H1 (cell line): ENCODE data around the gene NAV3. TPM values are rescaled to one million over a fixed set of nuclear protein-coding genes. Genes with fewer than 3 reads are reported as not detected.

ENCODE experiments used
- CTCF ChIA-PET: fragments of 300-600 bp; sonication (Branson Sonifier 250); formaldehyde crosslinking; loops from one replicate; lab custom pipeline; 2021; ENCODE audit not compliant: partially characterized antibody; lab: Charles Lee
- POLR2A ChIA-PET: fragments of 300-600 bp; sonication (Branson Sonifier 250); formaldehyde crosslinking; loops from one replicate; lab custom pipeline; 2021; ENCODE audit warnings: inconsistent platforms; ENCODE audit not compliant: partially characterized antibody; lab: Charles Lee
- DNase-seq, 2 experiments: peaks; one replicate each; pipeline versions ENCODE4 v3.0.0 to v3.0.0-alpha.2; 2010 to 2022; ENCODE audit warnings: low spot score in 2 of 2, low read depth in 1 of 2, mixed read lengths in 1 of 2
- FAIRE-seq: peaks from 2 replicates; lab custom pipeline; 2011; peaks lifted over from hg19 to GRCh38; lab: Jason Lieb, UNC
- H2AFZ ChIP-seq: 2 replicates; pipeline ENCODE4 v1.8.1; 2012; ENCODE audit warnings: low read length, inconsistent platforms
- H2AK5ac ChIP-seq: 2 replicates; pipeline ENCODE4 v1.6.1; 2013; ENCODE audit warnings: low read depth, low read length
- H2BK120ac ChIP-seq: replicated peaks from 2 replicates; pipeline ENCODE3; 2013; ENCODE audit warnings: low read depth, low read length, inconsistent platforms
- H2BK12ac ChIP-seq: 2 replicates; pipeline ENCODE4 v1.6.1; 2013; ENCODE audit warnings: low read depth, low read length
- H2BK15ac ChIP-seq: 2 replicates; pipeline ENCODE4 v1.6.1; 2013; ENCODE audit warnings: low read length
- H2BK20ac ChIP-seq: 2 replicates; pipeline ENCODE4 v1.6.1; 2013; ENCODE audit warnings: low read length
- H2BK5ac ChIP-seq: 2 replicates; pipeline ENCODE4 v1.6.1; 2013; ENCODE audit warnings: low read depth, low read length
- H3K14ac ChIP-seq: 2 replicates; pipeline ENCODE4 v1.6.1; 2013; ENCODE audit warnings: inconsistent platforms; ENCODE audit not compliant: insufficient read length
- H3K18ac ChIP-seq: 2 replicates; pipeline ENCODE4 v1.6.1; 2013; ENCODE audit warnings: low read length; ENCODE audit errors: extremely low read depth
- H3K23ac ChIP-seq: 2 replicates; pipeline ENCODE4 v1.6.1; 2013; ENCODE audit warnings: inconsistent platforms; ENCODE audit not compliant: insufficient read length
- H3K23me2 ChIP-seq: 2 replicates; pipeline ENCODE4 v1.6.1; 2013; ENCODE audit warnings: low read depth, low read length
- H3K27ac ChIP-seq: 2 replicates; pipeline ENCODE4 v1.6.1; 2011; ENCODE audit warnings: low read depth, low read length, inconsistent platforms
- H3K27me3 ChIP-seq, 4 experiments: replicated peaks in 1 of 4; 1 replicate in 1 of 4; 2 replicates in 3 of 4; pipeline versions ENCODE4 v1.6.1 to v1.8.1; 2011 to 2013; ENCODE audit warnings: low read length in 3 of 4, mild to moderate bottlenecking in 3 of 4, inconsistent platforms in 2 of 4, mixed read lengths in 2 of 4, moderate library complexity in 1 of 4; ENCODE audit not compliant: control insufficient read depth in 3 of 4, insufficient read depth in 3 of 4; ENCODE audit errors: extremely low read depth in 1 of 4
- H3K36me3 ChIP-seq, 4 experiments: 2 replicates each; pipeline versions ENCODE4 v1.6.1 to v1.8.1; 2011 to 2013; ENCODE audit warnings: mild to moderate bottlenecking in 4 of 4, low read length in 3 of 4, moderate library complexity in 2 of 4, control low read depth in 1 of 4, inconsistent platforms in 1 of 4; ENCODE audit not compliant: insufficient read depth in 4 of 4, control insufficient read depth in 2 of 4
- H3K4ac ChIP-seq: replicated peaks from 2 replicates; pipeline ENCODE3; 2013; ENCODE audit warnings: low read length, low read depth, mixed read lengths, inconsistent platforms; ENCODE audit not compliant: insufficient read length
- H3K4me1 ChIP-seq, 4 experiments: replicated peaks in 1 of 4; 1 replicate in 1 of 4; 2 replicates in 3 of 4; pipeline versions ENCODE4 v1.6.1 to v1.8.1; 2011 to 2013; ENCODE audit warnings: low read length in 3 of 4, inconsistent platforms in 2 of 4, mixed read lengths in 1 of 4; ENCODE audit not compliant: insufficient read depth in 4 of 4, control insufficient read depth in 3 of 4
- H3K4me2 ChIP-seq, 2 experiments: 2 replicates each; pipeline versions ENCODE4 v1.6.1 to v1.8.1; 2011 to 2013; ENCODE audit warnings: low read depth in 2 of 2, low read length in 2 of 2, control low read depth in 1 of 2, inconsistent platforms in 1 of 2, mild to moderate bottlenecking in 1 of 2; ENCODE audit not compliant: insufficient read depth in 1 of 2
- H3K4me3 ChIP-seq, 4 experiments: fragments of 200-600, 300-600 bp in 1 of 4; sonication (generic), shearing (Covaris generic), sonication (Bioruptor Twin) in 1 of 4; 2 replicates each; pipeline versions ENCODE4 v1.5.1 to v1.8.1; 2011 to 2016; ENCODE audit warnings: low read length in 4 of 4, low read depth in 3 of 4, control low read depth in 2 of 4, inconsistent platforms in 2 of 4, mild to moderate bottlenecking in 2 of 4, mixed read lengths in 1 of 4, moderate library complexity in 1 of 4; ENCODE audit not compliant: insufficient read depth in 2 of 4; ENCODE audit errors: extremely low read depth in 1 of 4
- H3K56ac ChIP-seq: replicated peaks from 2 replicates; pipeline ENCODE3; 2013; ENCODE audit warnings: low read depth, mild to moderate bottlenecking, mixed read lengths, low read length, inconsistent platforms; ENCODE audit not compliant: insufficient read length
- H3K79me1 ChIP-seq: 2 replicates; pipeline ENCODE4 v1.6.1; 2013; ENCODE audit warnings: low read depth, low read length, control low read depth
- H3K79me2 ChIP-seq, 2 experiments: 2 replicates each; pipeline versions ENCODE4 v1.6.1 to v1.8.1; 2012 to 2013; ENCODE audit warnings: low read length in 2 of 2, mild to moderate bottlenecking in 2 of 2, inconsistent platforms in 1 of 2; ENCODE audit not compliant: insufficient read depth in 2 of 2, control insufficient read depth in 1 of 2
- H3K9ac ChIP-seq, 4 experiments: replicated peaks in 1 of 4; 1 replicate in 1 of 4; 2 replicates in 3 of 4; pipeline versions ENCODE4 v1.6.1 to v1.8.1; 2011 to 2013; ENCODE audit warnings: low read depth in 3 of 4, low read length in 3 of 4, control low read depth in 2 of 4, mild to moderate bottlenecking in 2 of 4, moderate library complexity in 2 of 4, inconsistent platforms in 1 of 4; ENCODE audit errors: extremely low read depth in 1 of 4
- H3K9me3 ChIP-seq, 2 experiments: 2 replicates each; pipeline versions ENCODE4 v1.6.1 to v1.8.1; 2012 to 2013; ENCODE audit warnings: mild to moderate bottlenecking in 2 of 2, moderate library complexity in 2 of 2, control low read depth in 1 of 2, inconsistent platforms in 1 of 2, low read depth in 1 of 2, low read length in 1 of 2, mixed read lengths in 1 of 2; ENCODE audit not compliant: insufficient read depth in 2 of 2
- H4K20me1 ChIP-seq, 2 experiments: replicated peaks in 1 of 2; 2 replicates each; pipeline versions ENCODE3 to v1.8.1; 2011 to 2013; ENCODE audit warnings: inconsistent platforms in 2 of 2, low read length in 2 of 2, mild to moderate bottlenecking in 1 of 2; ENCODE audit not compliant: insufficient read depth in 2 of 2, control insufficient read depth in 1 of 2
- H4K5ac ChIP-seq: 2 replicates; pipeline ENCODE4 v1.6.1; 2013; ENCODE audit warnings: low read length, low read depth, mixed read lengths, inconsistent platforms; ENCODE audit not compliant: insufficient read length
- H4K8ac ChIP-seq: 2 replicates; pipeline ENCODE4 v1.8.0; 2013; ENCODE audit warnings: mild to moderate bottlenecking, moderate library complexity, low read length, inconsistent platforms; ENCODE audit not compliant: insufficient read depth; ENCODE audit errors: extremely low read depth
- H4K91ac ChIP-seq: replicated peaks from 2 replicates; pipeline ENCODE3; 2013; ENCODE audit warnings: low read length, mixed read lengths, inconsistent platforms; ENCODE audit not compliant: insufficient read length
- CBX5 ChIP-seq: fragments of 300-800, 300-1000 bp; sonication (generic); IDR thresholded peaks from 2 replicates; pipeline ENCODE4 v1.7.1; 2016; ENCODE audit warnings: antibody characterized with exemption, low read length, low read depth
- GABPA ChIP-seq: IDR thresholded peaks from 2 replicates; pipeline ENCODE4 v1.6.1; 2011; ENCODE audit warnings: mild to moderate bottlenecking, low read length, moderate library complexity, borderline replicate concordance; ENCODE audit not compliant: insufficient read depth
- HDAC2 ChIP-seq, 2 experiments: fragments of 300-600 bp in 1 of 2; sonication (generic) in 1 of 2; IDR thresholded peaks; 2 replicates each; pipeline ENCODE4 v1.6.1; 2011 to 2012; ENCODE audit warnings: low read depth in 2 of 2, low read length in 2 of 2, mild to moderate bottlenecking in 2 of 2, moderate library complexity in 2 of 2, borderline replicate concordance in 1 of 2, inconsistent platforms in 1 of 2
- KDM1A ChIP-seq: fragments of 200-600, 300-600 bp; sonication (generic); IDR thresholded peaks from 2 replicates; pipeline ENCODE4 v1.7.1; 2016; ENCODE audit warnings: mild to moderate bottlenecking, low read length, borderline replicate concordance
- KDM4A ChIP-seq: IDR thresholded peaks from one replicate; pipeline ENCODE4 v1.7.1; 2012; ENCODE audit warnings: low read depth, mild to moderate bottlenecking, moderate library complexity, low read length, inconsistent platforms; ENCODE audit not compliant: severe bottlenecking
- RXRA ChIP-seq: IDR thresholded peaks from 2 replicates; pipeline ENCODE4 v1.6.1; 2011; ENCODE audit warnings: low read depth, mild to moderate bottlenecking, low read length, moderate library complexity; ENCODE audit not compliant: insufficient read depth
- SAP30 ChIP-seq: fragments of 300-600 bp; sonication (generic); IDR thresholded peaks from 2 replicates; pipeline ENCODE4 v1.7.1; 2012; ENCODE audit warnings: low read length, moderate library complexity, mild to moderate bottlenecking, inconsistent platforms; ENCODE audit not compliant: insufficient read depth, insufficient replicate concordance
- SRF ChIP-seq: IDR thresholded peaks from 2 replicates; pipeline ENCODE4 v1.6.1; 2011; ENCODE audit warnings: mild to moderate bottlenecking, low read depth, low read length, moderate library complexity
- TAF7 ChIP-seq: optimal IDR thresholded peaks from 2 replicates; pipeline ENCODE3; 2011; ENCODE audit warnings: low read depth, mild to moderate bottlenecking, inconsistent platforms, low read length, moderate library complexity, borderline replicate concordance
- TCF12 ChIP-seq: IDR thresholded peaks from 2 replicates; pipeline ENCODE4 v1.6.1; 2011; ENCODE audit warnings: low read depth, mild to moderate bottlenecking, low read length
- WGBS, 2 experiments: shearing (Covaris generic) in 1 of 2; methylation state at CpG; one replicate each; pipeline versions ENCODE4 v1.1.6 to v1.1.7; 2013 to 2015; ENCODE audit warnings: low lambda C conversion rate in 2 of 2, mixed read lengths in 2 of 2, inconsistent platforms in 1 of 2, low coverage in 1 of 2, missing lambda C conversion rate in 1 of 2; ENCODE audit not compliant: insufficient replicate concordance in 2 of 2, insufficient coverage in 1 of 2, insufficient read length in 1 of 2; ENCODE audit errors: extremely low coverage in 1 of 2, missing lambda C conversion rate in 1 of 2; 5-methylcytosine and 5-hydroxymethylcytosine counted together
- polyA plus RNA-seq, 7 experiments: library from polyadenylated mRNA; depleted of rRNA in 3 of 7; stranded (reverse) in 5 of 7; unstranded in 2 of 7; fragments of >200 nt in 5 of 7; fragments of 200-250 nt in 2 of 7; gene quantifications; 1 replicate in 5 of 7; 2 replicates in 1 of 7; 4 replicates in 1 of 7; pipeline versions ENCODE4 v1.2.1 to v1.2.3, GENCODE V29; 2011 to 2013; ENCODE audit warnings: missing spikeins in 2 of 7, mixed read lengths in 2 of 7
- total RNA-seq: library from RNA; stranded (reverse); fragmentation: NEBNext Ultra II Directional; extraction: Animal tissue kit (Norgen Biotek cat#: 25700); gene quantifications from 2 replicates; pipeline ENCODE4 v1.2.1, GENCODE V29; 2021
- TF ChIP-seq, protein P1 (sequence below), 3 experiments: IDR thresholded peaks; 1 replicate in 2 of 3; 2 replicates in 1 of 3; pipeline versions ENCODE4 v1.5.1 to v1.6.1; 2011; ENCODE audit warnings: low read length in 3 of 3, mild to moderate bottlenecking in 3 of 3, inconsistent platforms in 2 of 3, low read depth in 1 of 3, moderate library complexity in 1 of 3; ENCODE audit not compliant: insufficient read depth in 1 of 3; ENCODE audit errors: control extremely low read depth in 1 of 3

The NAV3 gene
- total and polyA plus RNA-seq, 2 of the 8 experiments (the other 6 are each of a cell fraction or from before 2014, with no cell fraction given) = 0.47 to 5.0 TPM

DNA sequence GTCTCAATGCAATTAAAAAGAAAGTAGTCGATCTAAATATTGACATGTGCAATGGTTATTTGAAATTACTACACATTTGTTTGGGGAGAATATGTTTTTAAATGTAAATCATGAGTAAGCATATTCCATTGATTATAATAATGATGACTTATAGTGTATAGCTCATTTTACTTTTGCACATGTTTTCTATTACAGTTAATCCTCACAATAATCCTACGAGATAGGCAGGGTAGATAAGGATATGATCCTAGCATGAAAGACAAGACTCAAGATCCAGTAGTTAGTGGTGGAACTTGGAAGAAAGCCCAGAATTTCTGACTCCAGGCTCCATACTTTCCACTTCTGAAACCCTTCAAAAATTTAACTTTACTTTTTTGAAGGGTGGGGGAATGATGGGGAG is 94.0 kb downstream of the NAV3 start:
- POLR2A ChIA-PET = no interaction called here
- Histone ChIP-seq H3K9ac (no peak overlapping the region), H3K79me1 (no peaks in the 10 kb centered on the region), H4K8ac (no peak overlapping the region), H3K4me3 (no peak overlapping the region), H3K4me1 (no peaks in the 10 kb centered on the region; a peak in 1 of 7 replicates), H3K14ac (no peak overlapping the region), H2BK12ac (no peak overlapping the region), H2BK120ac (no peak overlapping the region), H3K56ac (no peak overlapping the region), H4K20me1 (no peaks in the 10 kb centered on the region), H2AK5ac (no peak overlapping the region), H3K27ac (no peak overlapping the region), H3K4me2 (no peak overlapping the region), H2AFZ (no peak overlapping the region), H3K36me3 (no peaks in the 10 kb centered on the region), H2BK20ac (no peak overlapping the region), H3K27me3 (no peaks in the 10 kb centered on the region), H3K9me3 (no peaks in the 10 kb centered on the region), H4K91ac (no peak overlapping the region), H3K23me2 (no peaks in the 10 kb centered on the region), H3K18ac (no peak overlapping the region), H3K23ac (no peak overlapping the region), H2BK15ac (no peak overlapping the region), H4K5ac (no peak overlapping the region), H2BK5ac (no peak overlapping the region), H3K79me2 (no peaks in the 10 kb centered on the region), H3K4ac (no peak overlapping the region)
- WGBS, 2 experiments = 95% methylated on average over 2 of the region's 2 CpGs; no CpG with 5 or more reads in 1 of the 2 experiments
- FAIRE-seq (no peak), DNase-seq (no peak)
- CTCF ChIA-PET = interaction anchor here (0.6 to 3.6 kb wide), 29 partner anchors 8 to 918 kb away, joined by 3 to 30 read pairs (median 4); no protein-coding TSS in a partner anchor
- TF ChIP-seq KDM4A (no peak), RXRA (no peak), CBX5 (no peak), KDM1A (no peak), SAP30 (no peak), HDAC2 (IDR thresholded peaks at IDR 0.05; ENCODE audit: borderline replicate concordance in 1 of 2, low read depth in 2 of 2, low read length in 2 of 2) (no peak), TAF7 (no peak), GABPA (no peak), TCF12 (no peak), SRF (no peak)
- TF ChIP-seq, protein P1, sequence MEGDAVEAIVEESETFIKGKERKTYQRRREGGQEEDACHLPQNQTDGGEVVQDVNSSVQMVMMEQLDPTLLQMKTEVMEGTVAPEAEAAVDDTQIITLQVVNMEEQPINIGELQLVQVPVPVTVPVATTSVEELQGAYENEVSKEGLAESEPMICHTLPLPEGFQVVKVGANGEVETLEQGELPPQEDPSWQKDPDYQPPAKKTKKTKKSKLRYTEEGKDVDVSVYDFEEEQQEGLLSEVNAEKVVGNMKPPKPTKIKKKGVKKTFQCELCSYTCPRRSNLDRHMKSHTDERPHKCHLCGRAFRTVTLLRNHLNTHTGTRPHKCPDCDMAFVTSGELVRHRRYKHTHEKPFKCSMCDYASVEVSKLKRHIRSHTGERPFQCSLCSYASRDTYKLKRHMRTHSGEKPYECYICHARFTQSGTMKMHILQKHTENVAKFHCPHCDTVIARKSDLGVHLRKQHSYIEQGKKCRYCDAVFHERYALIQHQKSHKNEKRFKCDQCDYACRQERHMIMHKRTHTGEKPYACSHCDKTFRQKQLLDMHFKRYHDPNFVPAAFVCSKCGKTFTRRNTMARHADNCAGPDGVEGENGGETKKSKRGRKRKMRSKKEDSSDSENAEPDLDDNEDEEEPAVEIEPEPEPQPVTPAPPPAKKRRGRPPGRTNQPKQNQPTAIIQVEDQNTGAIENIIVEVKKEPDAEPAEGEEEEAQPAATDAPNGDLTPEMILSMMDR (IDR thresholded peaks at IDR 0.05; ENCODE audit: control extremely low read depth in 1 of 3, insufficient read depth in 1 of 3, low read depth in 1 of 3, low read length in 3 of 3) = no peak
